SK-N-SH treated with all-trans-retinoic acid at 6 μM for 48 hours (cell line): ENCODE results near the gene STN1.

Experiments used
- ATAC-seq: fragments of 200-7000 bp; cut with Tn5 transposase; 3 replicates; pipeline ENCODE4 v1.9.1; 2020; ENCODE audit warnings: mild to moderate bottlenecking, moderate library complexity
- ARNTL ChIP-seq: fragments of 450-650 bp; formaldehyde crosslinking; IDR thresholded peaks from 2 replicates; pipeline ENCODE4 v1.5.0; 2020; ENCODE audit warnings: low read depth, mild to moderate bottlenecking, moderate library complexity, borderline replicate concordance
- BACH2 ChIP-seq: fragments of 250-450 bp; sonication (Bioruptor Pico); IDR thresholded peaks from 2 replicates; pipeline ENCODE4 v1.9.0; 2021; ENCODE audit warnings: mild to moderate bottlenecking, borderline replicate concordance
- CSDC2 ChIP-seq: fragments of 250-450 bp; sonication (Bioruptor Pico); IDR thresholded peaks from 2 replicates; pipeline ENCODE4 v1.5.0; 2020; ENCODE audit warnings: mild to moderate bottlenecking, moderate library complexity
- ESRRG ChIP-seq: fragments of 250-450 bp; sonication (Bioruptor Pico); IDR thresholded peaks from 2 replicates; pipeline ENCODE4 v1.6.1; 2021; ENCODE audit warnings: mild to moderate bottlenecking
- GLIS3 ChIP-seq: fragments of 250-450 bp; sonication (Bioruptor Pico); IDR thresholded peaks from 2 replicates; pipeline ENCODE4 v1.5.0; 2020; ENCODE audit warnings: mild to moderate bottlenecking, moderate library complexity
- ISL1 ChIP-seq: fragments of 250-450 bp; sonication (Bioruptor Pico); IDR thresholded peaks from 2 replicates; pipeline ENCODE4 v2.1.2; 2022; ENCODE audit warnings: mild to moderate bottlenecking, moderate library complexity
- OSR1 ChIP-seq: fragments of 250-450 bp; sonication (Bioruptor Pico); IDR thresholded peaks from 2 replicates; pipeline ENCODE4 v1.8.0; 2022; ENCODE audit warnings: moderate library complexity, mild to moderate bottlenecking, inconsistent platforms
- PPARA ChIP-seq: fragments of 250-450 bp; sonication (Bioruptor Pico); IDR thresholded peaks from 2 replicates; pipeline ENCODE4 v1.5.0; 2020; ENCODE audit warnings: mild to moderate bottlenecking, borderline replicate concordance
- RARB ChIP-seq: fragments of 250-450 bp; sonication (Bioruptor Pico); IDR thresholded peaks from 2 replicates; pipeline ENCODE4 v1.8.0; 2021; ENCODE audit warnings: mild to moderate bottlenecking, moderate library complexity
- SNAI2 ChIP-seq: fragments of 250-450 bp; sonication (Bioruptor Pico); IDR thresholded peaks from 2 replicates; pipeline ENCODE4 v1.5.0; 2020; ENCODE audit warnings: mild to moderate bottlenecking, moderate library complexity
- TCF4 ChIP-seq: fragments of 250-450 bp; sonication (Bioruptor Pico); IDR thresholded peaks from 2 replicates; pipeline ENCODE4 v1.8.0; 2021; ENCODE audit warnings: mild to moderate bottlenecking, moderate library complexity, borderline replicate concordance
- TOX ChIP-seq: fragments of 250-450 bp; sonication (Bioruptor Pico); IDR thresholded peaks from 2 replicates; pipeline ENCODE4 v1.8.0; 2021; ENCODE audit warnings: mild to moderate bottlenecking, moderate library complexity, borderline replicate concordance
- ZC3H10 ChIP-seq: fragments of 250-450 bp; sonication (Bioruptor Pico); IDR thresholded peaks from 2 replicates; pipeline ENCODE4 v1.5.1; 2021; ENCODE audit warnings: mild to moderate bottlenecking, moderate library complexity
- ZFP3 ChIP-seq: fragments of 250-450 bp; sonication (Bioruptor Pico); IDR thresholded peaks from 2 replicates; pipeline ENCODE4 v1.5.0; 2020; ENCODE audit warnings: mild to moderate bottlenecking, moderate library complexity
- ZFP30 ChIP-seq: fragments of 450-650 bp; formaldehyde crosslinking; IDR thresholded peaks from 2 replicates; pipeline ENCODE4 v1.5.0; 2022; ENCODE audit warnings: mild to moderate bottlenecking, moderate library complexity
- ZNF565 ChIP-seq: fragments of 450-650 bp; formaldehyde crosslinking; conservative IDR thresholded peaks from 2 replicates; pipeline ENCODE4 v1.5.0; 2020; ENCODE audit warnings: low read depth, mild to moderate bottlenecking, moderate library complexity
- ZNF70 ChIP-seq: fragments of 450-650 bp; formaldehyde crosslinking; IDR thresholded peaks from 2 replicates; pipeline ENCODE4 v1.5.0; 2020; ENCODE audit warnings: mild to moderate bottlenecking, moderate library complexity
- ZNF8 ChIP-seq: fragments of 450-650 bp; formaldehyde crosslinking; IDR thresholded peaks from 2 replicates; pipeline ENCODE4 v1.5.0; 2020; ENCODE audit warnings: mild to moderate bottlenecking, moderate library complexity
- TF ChIP-seq, protein P1 (sequence below): fragments of 250-450 bp; sonication (Bioruptor Pico); IDR thresholded peaks from 2 replicates; pipeline ENCODE4 v1.8.0; 2020; ENCODE audit warnings: mild to moderate bottlenecking, moderate library complexity, borderline replicate concordance
- TF ChIP-seq, protein P2 (sequence below): fragments of 250-450 bp; sonication (Bioruptor Pico); IDR thresholded peaks from 2 replicates; pipeline ENCODE4 v1.8.0; 2021; ENCODE audit warnings: low read depth, mild to moderate bottlenecking, moderate library complexity, borderline replicate concordance
- TF ChIP-seq, protein P3 (sequence below): fragments of 250-450 bp; sonication (Bioruptor Pico); IDR thresholded peaks from 2 replicates; pipeline ENCODE4 v1.5.0; 2020; ENCODE audit warnings: mild to moderate bottlenecking, moderate library complexity
- TF ChIP-seq, protein P4 (sequence below): fragments of 250-450 bp; sonication (Bioruptor Pico); IDR thresholded peaks from 2 replicates; pipeline ENCODE4 v1.5.1; 2021; ENCODE audit warnings: mild to moderate bottlenecking, moderate library complexity

The STN1 gene

DNA sequence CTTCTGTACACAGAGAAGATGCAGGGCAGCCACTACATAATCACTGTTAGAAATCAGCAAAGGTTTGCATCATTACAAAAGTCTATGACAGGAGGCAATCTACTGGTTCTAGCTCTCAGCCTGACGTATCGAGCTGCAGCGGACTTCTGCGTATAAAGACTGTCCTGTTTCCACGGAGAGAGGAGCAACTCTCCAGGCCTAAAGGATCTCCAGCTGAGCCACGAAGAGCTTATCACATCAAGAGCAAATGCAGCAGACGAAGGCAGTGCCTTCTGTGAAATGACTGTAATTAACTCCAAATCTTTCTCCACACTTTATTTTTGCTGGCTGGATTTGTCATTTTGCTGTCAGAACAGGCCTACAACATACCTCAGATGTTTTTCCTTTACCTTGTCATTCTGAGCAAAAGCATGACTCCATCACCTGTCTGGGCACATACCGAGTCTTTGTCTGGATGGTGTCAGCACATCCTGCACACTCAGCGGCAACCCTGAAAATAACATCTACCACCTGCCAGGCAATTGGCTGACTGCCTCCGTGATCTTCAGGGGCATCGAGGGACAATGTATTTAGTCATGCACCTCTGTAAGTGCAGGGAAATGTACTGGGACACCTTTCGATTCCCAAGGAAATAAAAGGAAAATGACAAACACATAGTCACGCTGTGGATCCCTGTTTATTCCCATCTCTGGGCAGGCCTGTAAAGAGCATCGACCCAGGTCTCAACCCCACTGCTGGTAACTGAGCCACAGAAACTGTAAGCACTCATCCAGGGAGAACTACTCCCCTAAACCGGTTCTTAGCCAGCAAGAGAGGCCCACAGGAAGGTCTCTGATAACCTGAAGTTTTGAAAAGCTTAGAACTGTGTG is 36.3 kb downstream of the STN1 start:
- TF ChIP-seq ARNTL (no peak), TOX (CRISPR knock-in tag) (no peak), GLIS3 (no peak), ZNF8 (CRISPR knock-in tag) (no peak), ZC3H10 (CRISPR knock-in tag) (no peak), CSDC2 (CRISPR knock-in tag) (no peak), SNAI2 (no peak), ZFP30 (CRISPR knock-in tag) (no peak), ESRRG (CRISPR knock-in tag) (no peak), ZNF70 (CRISPR knock-in tag) (no peak), ISL1 (CRISPR knock-in tag) (no peak), ZNF565 (no peak), OSR1 (no peak), BACH2 (no peak), TCF4 (CRISPR knock-in tag) (no peak)
- TF ChIP-seq, protein P1, sequence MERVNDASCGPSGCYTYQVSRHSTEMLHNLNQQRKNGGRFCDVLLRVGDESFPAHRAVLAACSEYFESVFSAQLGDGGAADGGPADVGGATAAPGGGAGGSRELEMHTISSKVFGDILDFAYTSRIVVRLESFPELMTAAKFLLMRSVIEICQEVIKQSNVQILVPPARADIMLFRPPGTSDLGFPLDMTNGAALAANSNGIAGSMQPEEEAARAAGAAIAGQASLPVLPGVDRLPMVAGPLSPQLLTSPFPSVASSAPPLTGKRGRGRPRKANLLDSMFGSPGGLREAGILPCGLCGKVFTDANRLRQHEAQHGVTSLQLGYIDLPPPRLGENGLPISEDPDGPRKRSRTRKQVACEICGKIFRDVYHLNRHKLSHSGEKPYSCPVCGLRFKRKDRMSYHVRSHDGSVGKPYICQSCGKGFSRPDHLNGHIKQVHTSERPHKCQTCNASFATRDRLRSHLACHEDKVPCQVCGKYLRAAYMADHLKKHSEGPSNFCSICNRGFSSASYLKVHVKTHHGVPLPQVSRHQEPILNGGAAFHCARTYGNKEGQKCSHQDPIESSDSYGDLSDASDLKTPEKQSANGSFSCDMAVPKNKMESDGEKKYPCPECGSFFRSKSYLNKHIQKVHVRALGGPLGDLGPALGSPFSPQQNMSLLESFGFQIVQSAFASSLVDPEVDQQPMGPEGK, result no peak
- TF ChIP-seq, protein P2, sequence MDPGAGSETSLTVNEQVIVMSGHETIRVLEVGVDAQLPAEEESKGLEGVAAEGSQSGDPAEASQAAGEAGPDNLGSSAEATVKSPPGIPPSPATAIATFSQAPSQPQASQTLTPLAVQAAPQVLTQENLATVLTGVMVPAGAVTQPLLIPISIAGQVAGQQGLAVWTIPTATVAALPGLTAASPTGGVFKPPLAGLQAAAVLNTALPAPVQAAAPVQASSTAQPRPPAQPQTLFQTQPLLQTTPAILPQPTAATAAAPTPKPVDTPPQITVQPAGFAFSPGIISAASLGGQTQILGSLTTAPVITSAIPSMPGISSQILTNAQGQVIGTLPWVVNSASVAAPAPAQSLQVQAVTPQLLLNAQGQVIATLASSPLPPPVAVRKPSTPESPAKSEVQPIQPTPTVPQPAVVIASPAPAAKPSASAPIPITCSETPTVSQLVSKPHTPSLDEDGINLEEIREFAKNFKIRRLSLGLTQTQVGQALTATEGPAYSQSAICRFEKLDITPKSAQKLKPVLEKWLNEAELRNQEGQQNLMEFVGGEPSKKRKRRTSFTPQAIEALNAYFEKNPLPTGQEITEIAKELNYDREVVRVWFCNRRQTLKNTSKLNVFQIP (CRISPR knock-in tag), result no peak
- TF ChIP-seq, protein P3, sequence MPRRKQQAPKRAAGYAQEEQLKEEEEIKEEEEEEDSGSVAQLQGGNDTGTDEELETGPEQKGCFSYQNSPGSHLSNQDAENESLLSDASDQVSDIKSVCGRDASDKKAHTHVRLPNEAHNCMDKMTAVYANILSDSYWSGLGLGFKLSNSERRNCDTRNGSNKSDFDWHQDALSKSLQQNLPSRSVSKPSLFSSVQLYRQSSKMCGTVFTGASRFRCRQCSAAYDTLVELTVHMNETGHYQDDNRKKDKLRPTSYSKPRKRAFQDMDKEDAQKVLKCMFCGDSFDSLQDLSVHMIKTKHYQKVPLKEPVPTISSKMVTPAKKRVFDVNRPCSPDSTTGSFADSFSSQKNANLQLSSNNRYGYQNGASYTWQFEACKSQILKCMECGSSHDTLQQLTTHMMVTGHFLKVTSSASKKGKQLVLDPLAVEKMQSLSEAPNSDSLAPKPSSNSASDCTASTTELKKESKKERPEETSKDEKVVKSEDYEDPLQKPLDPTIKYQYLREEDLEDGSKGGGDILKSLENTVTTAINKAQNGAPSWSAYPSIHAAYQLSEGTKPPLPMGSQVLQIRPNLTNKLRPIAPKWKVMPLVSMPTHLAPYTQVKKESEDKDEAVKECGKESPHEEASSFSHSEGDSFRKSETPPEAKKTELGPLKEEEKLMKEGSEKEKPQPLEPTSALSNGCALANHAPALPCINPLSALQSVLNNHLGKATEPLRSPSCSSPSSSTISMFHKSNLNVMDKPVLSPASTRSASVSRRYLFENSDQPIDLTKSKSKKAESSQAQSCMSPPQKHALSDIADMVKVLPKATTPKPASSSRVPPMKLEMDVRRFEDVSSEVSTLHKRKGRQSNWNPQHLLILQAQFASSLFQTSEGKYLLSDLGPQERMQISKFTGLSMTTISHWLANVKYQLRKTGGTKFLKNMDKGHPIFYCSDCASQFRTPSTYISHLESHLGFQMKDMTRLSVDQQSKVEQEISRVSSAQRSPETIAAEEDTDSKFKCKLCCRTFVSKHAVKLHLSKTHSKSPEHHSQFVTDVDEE (CRISPR knock-in tag), result no peak
- no peak for ATAC-seq

DNA sequence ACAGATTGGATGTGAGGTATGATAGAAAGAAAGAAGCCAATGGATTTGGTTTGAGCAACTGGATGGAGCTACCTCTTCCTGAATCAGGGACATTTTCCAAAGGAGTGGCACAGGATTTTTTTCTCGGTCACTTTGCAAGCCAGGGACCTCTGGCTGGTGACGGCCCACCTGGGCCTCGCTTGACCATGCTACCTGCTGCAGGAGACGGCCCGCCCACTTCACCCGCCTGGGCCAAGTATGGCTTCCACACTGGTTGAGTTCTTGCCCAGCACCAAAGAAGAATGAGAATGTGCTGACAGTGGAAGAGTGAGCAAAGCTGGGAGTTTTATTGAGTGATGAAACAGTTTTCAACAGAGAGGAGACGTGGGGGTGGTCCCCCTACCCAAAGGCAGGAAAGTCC is 38.2 kb downstream of the STN1 start:
- no peak for ATAC-seq
- TF ChIP-seq ZFP30 (CRISPR knock-in tag), result no peak
- no peak for TF ChIP-seq ESRRG (CRISPR knock-in tag)

DNA sequence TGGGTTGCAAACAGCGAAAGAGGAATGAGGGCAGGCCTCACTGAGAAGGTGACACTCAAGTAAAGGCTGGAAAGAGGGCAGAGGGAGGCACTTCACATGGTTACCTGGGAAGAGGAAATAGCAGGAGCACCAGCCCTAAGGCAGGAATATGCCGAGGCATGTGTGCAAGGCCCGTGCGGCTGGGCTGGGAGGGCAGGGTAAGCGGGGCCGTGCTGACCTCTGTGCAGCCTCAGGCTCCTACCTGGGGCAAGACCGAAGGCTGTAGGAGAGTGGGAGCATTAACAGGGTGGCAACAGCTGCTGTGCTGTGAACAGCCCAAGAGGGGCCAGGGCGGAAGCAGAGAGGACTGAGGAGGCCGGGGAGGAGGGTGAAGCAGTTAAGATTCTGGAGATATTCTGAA is 38.6 kb downstream of the STN1 start:
- no peak for ATAC-seq
- TF ChIP-seq TOX (CRISPR knock-in tag) (no peak), ZFP3 (CRISPR knock-in tag) (no peak), PPARA (no peak), ISL1 (CRISPR knock-in tag) (no peak), ESRRG (CRISPR knock-in tag) (no peak), CSDC2 (CRISPR knock-in tag) (no peak), ARNTL (no peak), RARB (CRISPR knock-in tag) (no peak), ZNF70 (CRISPR knock-in tag) (no peak), GLIS3 (no peak), OSR1 (no peak), ZFP30 (CRISPR knock-in tag) (no peak), SNAI2 (no peak), BACH2 (no peak)
- TF ChIP-seq, protein P1, result no peak

DNA sequence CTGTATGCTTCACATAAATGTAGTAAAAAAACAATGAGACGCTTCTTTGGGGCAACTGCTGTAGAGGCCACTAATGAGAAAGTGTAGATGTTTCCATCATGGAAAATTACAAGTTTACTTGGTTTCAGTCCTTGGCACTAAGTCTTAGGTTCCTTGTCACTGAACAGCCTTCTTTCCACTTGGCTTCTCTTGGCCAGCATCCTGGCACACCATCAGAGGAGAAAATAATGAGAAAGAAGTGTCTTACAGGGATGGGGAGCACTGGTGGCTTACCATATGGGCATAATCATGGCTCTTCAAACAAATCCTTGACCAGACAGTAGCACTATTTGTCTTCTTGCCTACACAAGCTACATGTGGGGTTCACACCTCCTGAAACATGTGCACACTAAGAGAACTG is 40.1 kb downstream of the STN1 start:
- TF ChIP-seq, protein P4, sequence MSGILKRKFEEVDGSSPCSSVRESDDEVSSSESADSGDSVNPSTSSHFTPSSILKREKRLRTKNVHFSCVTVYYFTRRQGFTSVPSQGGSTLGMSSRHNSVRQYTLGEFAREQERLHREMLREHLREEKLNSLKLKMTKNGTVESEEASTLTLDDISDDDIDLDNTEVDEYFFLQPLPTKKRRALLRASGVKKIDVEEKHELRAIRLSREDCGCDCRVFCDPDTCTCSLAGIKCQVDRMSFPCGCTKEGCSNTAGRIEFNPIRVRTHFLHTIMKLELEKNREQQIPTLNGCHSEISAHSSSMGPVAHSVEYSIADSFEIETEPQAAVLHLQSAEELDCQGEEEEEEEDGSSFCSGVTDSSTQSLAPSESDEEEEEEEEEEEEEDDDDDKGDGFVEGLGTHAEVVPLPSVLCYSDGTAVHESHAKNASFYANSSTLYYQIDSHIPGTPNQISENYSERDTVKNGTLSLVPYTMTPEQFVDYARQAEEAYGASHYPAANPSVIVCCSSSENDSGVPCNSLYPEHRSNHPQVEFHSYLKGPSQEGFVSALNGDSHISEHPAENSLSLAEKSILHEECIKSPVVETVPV (CRISPR knock-in tag), result no peak
- no peak for TF ChIP-seq OSR1
- ATAC-seq, result no peak
